ENCODE measurements around the gene MINDY4.

The MINDY4 gene

DNA sequence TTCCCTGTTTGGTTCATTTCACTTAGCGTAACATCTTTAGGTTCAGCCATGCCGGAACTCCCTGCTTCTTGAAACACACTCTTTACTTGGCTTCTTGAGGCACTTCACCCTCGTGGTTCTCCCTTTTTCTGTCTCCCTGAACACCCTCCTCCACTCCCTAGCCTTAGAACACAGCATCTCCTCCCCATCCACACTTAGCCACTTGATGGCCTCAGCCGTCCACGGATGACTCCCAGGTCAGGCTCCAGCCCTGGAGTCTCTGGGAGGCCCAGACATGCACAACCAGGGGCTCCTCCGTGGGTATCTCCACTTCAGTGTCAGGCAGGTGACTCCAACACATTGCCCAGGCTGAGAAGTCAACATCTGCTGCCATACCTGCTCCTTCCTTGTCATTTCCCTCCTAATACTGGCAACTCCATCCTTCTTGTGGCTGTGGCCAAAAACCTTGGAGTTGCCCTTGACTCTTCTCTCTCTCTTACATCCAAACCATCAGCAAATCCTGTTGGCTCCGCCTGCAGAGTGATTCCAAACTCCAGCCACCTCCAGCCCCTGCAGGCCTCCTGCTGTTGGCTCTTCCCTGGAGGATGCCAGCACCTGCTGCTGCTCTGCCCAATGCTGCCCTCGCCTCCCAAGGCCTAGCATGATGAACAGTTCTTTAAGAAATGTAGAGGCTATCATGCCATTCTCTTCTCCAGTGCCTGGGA, 27.7 kb upstream of the MINDY4 start:
- DNase-seq, result no peak

DNA sequence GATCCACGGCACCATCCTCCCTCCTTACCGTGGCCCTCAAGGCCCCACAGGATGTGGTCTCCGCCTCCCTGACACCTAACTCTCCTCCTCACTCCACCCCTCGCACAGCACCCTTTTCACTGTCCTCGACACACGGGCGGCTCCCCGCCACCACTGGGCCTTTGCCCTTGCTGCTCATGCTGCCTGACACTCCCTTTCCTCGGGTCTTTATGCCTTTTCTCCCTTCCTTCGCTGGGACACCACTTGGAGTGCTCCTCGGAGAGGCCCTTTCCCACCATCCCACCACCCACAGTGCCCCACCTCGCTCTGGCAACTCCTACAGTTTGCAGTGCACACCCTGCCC, 27.2 kb upstream of the MINDY4 start:
- no peak for DNase-seq

DNA sequence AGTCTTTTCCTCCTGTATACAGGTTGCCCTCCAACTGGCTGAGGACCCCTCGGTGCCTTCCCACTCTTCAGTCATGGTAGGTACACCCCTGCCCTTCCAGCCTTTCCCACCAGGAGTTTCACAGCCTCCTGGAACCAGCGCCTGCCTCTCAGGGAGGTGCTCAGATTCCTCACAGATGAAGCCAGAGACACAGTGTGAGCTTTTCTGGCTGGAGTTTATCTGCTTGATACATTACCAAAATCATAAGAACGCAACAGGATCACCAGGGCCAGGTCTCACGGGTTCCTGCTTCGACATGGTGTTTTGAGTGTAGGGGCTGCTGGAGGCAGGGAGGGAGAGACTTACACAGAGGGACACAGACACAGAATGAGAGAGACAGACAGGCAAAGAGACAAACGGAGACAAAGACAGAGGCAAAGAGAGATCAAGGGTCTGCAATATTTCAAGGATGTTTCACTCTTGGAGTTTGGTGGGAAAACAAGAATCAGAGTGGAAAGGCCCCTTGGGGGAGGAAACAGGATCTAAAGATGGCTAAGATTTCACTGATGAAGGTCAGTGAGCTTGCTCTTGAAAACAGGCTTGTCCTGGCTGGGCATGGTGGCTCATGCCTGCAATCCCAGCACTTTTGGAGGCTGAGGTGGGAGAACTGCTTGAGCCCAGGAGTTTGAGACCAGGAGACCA, 25.8 kb upstream of the MINDY4 start:
- DNase-seq, result no peak

DNA sequence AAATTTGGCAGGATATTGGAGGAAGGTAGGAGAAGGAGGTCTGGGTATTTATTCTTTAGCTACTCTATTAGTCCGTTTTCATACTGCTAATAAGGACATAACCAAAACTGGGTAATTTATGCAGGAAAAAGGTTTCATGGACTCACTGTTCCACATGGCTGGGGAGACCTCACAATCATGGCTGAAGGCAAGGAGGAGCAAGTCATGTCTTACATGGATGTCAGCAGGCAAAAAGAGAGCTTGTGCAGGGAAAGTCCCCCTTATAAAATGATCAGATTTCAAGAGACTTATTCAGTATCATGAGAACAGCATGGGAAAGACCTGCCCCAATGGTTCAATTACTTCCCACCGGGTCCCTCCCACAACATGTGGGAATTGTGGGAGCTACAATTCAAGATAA, 21.2 kb upstream of the MINDY4 start:
- no peak for DNase-seq

DNA sequence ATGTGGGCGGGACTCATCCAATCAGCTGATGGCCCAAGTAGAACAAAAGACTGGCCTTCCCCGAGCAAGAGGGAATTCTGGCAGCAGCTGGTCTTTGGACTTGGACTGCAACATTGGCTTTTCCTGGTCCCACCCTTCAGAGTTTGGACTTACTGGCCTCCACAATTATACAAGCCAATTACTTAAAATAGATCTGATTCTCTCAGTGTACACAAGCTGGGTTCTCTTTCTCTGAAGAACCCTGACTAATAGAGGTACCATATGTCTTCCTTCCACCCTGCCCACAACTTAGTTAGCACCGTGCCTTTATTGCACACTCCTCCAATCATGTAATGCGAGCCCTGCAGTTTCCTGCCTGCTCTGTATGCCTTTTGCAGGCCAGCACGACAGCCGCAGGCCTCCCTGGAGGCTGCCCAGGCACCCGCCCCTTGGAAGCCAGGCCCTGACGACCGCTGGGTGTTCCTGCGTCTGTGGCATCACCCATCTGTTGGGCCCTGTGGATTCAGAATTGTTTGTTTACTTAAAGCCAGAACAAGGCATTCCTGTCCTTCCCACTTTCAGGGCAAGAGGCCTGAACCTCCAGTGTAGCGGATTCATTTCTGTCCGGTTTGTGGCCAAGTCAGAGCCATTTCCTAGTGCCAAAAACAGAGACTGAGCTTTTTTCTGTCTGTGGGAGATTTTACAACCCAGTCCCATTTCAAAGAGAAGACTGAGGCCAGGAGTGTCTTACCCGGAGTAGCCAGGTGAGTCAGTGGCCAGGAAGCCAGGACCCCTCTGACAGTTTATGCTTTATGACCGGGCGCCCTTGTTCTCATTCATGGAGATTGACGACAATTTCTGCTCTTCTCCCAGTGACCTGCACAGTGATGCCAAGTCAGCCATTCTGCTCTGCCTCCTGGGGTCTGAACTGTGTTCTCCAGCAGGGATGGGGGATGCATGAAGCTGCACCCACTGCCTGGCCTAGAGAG, 20.2 kb upstream of the MINDY4 start:
- peak in 1 of 2 experiments; percentile 9 for DNase-seq

DNA sequence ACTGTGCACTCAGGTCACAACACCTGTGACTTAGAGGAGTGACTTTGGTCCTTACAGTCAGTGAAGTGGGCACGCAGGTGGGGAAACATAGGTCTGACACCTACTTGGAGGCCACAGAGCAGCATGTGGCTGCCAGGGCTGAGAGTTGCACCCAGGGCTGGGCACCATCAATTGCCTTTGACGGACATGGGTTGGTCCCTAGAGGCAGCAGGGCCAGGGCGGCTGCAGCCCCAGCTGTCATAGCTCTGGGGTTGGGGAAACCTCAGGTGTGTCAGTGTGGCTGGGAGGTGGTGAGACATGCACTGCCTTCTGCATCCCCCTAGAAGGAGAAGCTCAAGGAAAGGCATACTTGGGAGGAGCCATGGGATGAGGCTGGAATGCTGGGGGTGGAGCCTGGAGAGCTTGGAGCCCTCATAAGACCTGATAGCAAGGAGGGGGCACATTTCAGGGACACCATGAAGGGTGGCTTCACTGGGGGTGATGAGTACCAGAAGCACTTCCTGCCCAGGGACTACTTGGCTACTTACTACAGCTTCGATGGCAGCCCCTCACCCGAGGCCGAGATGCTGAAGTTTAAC, 19.4 kb upstream of the MINDY4 start, which contains the start of gene INMT:
Gene INMT (plus strand): TSS at position 440 of the 578 bp plus-strand sequence. CDS start 16 bp downstream, at position 456.
- no peak for DNase-seq

DNA sequence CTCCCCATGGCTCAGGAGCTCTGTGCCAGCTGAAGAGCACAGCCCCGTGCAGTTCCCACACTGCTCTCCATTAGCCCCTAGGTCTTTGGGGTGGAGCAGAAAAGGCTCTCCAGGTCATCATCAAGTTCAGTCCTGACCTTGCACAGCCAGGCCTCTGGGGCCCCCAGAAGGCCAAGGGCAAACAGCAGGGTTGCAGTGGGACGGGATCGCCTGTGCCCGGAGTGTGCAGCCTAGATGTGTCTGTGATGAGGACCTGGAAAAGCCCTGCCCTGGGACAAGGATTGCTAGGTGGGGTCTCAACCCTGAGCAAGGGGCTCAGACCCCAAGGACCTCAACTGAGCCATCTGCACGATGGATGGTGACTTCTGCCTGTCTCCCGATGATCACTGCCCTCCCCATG, 18.7 kb upstream of the MINDY4 start:
- no peak for DNase-seq

DNA sequence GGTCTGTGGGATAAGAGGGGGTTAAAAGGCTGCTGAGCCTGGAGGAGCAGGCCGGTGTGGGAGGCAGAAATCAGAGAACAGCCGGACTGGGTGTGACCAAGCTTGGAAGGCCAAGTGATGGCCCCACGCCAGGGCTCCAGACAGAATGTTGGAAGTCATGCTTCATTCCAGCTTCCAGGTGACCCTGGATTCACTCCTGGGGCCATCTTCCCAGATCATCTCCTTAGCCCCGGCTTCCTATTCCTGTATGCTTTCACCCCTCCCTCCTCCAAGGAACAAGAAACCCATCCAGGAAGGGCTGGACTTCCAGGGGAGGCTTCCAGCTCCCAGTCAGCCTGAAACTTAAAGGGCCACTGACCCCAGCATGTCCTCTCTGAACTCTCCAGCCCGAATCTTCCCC, 18.2 kb upstream of the MINDY4 start:
- DNase-seq, result no peak

DNA sequence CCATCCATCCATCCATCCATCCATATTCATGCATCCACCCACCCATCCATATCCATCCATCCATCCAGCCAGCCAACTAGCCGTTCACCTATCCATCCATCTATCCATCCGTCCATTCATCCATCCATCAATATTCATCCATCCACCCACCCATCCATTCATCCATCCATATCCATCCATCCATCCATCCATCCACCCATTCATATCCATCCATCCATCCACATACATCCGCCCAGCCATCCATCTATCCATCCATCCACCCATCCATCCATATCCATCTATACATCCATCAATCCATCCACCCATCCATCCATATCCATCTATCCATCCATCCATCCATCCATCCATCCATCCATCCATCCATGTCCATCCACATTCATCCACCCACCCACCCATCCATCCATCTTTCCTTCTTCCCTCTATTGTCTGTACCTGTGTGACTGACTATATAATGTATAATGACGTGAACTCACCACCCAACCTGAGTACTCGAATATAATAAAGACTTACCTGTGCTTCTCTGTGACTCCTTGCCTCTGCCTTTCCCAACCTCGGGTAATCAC, 16.8 kb upstream of the MINDY4 start:
- DNase-seq, result no peak

DNA sequence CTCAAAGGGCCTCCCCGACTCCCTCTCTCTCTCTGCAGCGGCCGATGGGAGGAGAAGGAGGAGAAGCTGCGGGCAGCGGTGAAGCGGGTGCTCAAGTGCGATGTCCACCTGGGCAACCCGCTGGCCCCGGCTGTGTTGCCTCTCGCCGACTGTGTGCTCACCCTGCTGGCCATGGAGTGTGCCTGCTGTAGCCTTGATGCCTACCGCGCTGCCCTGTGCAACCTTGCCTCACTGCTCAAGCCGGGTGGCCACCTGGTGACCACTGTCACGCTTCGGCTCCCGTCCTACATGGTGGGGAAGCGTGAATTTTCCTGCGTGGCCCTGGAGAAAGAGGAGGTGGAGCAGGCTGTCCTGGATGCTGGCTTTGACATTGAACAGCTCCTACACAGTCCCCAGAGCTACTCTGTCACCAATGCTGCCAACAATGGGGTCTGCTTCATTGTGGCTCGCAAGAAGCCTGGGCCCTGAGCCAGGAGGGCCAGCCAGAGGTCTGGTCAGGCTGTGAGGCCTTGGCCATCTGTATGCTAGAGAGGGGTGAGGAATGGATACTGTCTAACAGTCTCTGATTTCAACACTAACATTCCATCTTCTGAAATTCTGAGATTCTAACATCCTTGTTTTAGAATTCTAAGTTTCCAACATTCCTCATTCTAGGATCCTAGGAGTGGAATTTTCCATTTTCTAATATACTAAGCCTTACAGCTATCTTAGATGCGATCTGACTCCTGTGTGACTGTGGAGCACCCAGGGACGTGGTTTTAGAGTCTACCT, 15.6 kb upstream of the MINDY4 start:
- DNase-seq, result no peak

DNA sequence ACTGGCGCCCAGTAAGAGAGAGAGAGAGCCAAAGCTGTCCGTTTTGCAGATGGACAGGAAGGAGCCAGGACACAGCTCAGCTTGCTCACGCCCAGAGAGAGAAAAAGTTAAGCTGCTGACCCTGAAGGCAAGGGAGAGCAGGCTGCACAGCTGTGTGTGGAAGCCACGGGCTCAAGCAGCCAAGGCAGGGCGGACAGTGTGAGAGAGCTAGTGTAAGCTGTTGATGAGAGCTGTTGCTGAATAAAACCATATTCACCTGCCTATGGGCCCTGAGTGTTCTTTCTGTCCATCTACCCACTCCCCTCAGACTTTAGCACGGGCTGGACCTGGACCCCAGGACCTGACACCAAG, 13.9 kb upstream of the MINDY4 start:
- DNase-seq, result no peak

DNA sequence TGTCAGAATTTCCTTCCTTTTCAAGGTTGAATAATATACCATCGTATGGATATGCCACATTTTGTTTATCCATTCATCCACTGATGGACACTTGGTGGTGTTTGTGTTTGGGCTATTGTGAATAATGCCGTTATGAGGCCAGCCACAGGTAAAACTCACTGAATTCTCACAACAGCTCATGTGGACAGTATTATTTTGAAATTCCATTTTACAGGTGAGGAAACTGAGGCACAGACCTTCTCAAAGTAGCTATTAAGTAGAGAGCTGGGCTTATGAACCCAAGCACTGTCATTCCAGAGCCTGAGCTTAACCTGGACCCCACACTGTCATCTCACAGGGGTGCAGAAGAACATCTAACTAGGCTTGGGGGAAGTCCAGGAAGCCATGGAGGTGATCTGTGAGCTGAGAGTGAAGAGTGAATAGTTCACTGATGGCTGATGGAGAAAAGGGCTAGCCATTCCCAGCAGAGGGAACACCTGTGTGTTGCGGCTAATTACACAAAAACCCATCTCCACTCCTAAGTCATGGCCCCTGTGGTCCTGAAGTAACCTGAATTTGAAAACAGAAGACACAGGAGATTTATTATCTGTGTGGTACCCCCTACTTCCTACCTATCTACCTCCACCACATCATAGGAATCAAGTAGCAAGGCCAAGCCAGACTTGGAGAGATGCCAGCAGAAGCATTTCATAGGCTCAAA, 10.6 kb upstream of the MINDY4 start:
- no peak for DNase-seq

DNA sequence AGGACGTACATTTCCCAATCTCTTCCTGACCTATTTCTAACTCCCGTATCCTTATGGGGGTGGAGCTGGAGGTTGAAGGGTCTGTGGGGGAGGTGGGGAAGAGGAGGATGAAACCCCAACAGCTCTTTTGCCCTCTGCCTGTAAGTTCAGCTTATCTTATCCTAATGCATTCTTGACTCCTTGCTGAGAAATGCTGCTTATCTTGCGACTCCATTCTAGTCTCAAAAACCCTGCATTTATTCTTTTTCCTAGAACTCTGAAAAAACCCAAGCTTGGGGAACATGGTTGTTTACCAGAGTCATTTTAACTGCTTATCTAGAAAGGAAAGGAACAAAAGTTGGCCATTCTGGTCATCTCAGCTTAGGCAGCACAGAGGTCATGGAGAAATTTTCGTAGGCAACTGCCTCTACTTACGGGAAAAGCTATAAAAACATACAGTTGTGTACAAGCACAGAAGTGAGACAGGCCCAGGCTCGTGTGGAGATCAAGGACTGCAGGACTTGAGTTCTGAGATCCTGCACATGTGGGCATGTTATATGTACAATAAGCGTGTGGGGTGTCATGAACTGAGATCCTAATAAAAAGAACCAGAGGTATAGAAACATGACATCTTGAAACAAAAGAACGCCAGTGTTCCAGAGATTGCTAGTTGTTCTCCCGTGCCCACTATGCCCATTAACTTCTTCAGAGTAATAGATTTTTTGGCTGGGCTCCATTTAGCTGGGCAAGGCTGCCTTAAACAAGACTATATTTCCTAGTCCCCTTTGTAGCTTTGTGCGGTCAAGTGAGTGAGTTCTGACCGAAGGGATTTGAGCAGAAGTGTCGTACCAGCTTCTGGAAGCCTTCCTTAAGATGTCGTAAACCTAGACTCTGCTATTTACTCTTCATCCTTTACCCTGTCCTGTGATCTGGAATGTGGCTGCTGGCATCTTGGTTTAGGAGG, 9.7 kb upstream of the MINDY4 start:
- no peak for DNase-seq

DNA sequence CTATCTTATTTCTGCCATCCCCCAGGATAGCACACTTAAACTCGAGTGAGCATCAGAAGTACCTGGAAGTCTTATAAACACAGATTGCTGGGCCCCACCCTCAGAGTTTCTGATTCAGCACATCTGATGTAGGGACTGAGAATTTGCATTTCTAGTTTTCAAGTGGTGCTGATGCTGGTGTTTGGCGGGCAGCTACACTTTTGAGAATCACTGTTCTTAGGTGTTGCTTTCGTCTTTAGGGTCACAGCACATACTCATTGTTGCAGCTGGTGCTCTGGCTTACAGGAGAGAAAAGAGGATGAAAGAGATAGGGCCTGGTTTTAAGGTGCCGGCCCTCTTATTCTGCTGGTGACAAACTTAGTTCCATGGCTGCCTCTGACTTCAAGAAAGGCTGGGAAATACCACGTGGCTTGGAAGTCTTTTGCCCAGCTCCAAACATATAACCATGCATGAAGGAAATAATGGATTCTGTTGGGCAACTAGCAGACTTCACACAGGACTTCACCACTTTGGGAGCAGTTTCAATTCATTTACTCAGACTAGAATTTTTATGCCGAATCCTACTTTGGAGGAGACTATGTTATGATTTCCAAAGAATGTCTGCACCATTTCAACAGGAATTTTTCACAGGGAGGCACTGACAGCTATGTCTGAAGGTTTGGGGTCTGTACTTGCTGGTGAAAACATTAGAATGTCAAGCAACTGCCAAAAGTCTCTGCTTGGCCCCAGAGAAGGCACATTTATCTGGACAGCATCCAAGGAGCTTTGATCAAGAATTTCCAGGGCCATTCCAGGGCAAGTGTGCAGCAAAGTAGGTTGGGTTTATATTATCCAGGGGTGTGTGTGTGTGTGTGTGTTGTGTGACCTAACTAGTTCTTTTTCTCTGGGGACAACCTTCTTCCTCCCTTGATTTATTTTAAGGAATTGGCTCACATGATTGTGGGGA, 6.9 kb upstream of the MINDY4 start:
- DNase-seq, result no peak

DNA sequence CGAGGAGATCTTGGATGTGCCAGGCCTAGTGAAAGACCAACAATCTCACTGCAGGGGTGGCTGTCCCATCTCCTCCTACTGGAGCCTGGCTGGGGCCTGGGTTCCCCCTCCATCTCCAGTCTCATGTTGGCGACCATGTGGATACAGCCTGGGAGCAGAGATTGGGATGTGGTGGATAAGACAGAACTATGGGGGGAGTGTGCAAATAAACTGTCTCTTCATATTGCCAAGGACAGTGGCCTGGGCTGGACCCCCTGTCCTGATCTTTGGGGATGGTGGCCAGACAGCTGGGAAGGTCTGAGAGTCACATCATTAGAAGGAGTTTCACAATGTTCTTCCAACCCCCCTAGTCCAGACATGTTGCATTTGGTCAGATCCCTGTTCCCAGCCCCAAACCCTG, 5.8 kb upstream of the MINDY4 start:
- no peak for DNase-seq

DNA sequence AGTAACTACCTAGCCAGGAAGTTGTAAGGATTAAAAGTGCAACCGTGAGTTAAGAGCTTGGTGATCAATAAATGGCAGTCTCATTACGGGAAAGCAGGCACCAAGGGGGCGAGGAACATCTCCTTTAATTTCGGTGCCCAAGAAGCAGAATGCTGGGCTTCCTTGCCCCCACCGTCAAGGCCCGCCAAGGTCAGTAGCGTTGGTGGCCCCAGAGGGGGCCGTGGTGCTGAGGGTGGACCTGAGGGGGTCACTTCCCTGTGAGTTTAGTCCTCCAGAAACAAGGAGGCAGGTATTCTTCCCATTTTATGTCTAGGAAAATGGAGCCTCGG, 408 bp upstream of the MINDY4 start:
- no peak for DNase-seq

DNA sequence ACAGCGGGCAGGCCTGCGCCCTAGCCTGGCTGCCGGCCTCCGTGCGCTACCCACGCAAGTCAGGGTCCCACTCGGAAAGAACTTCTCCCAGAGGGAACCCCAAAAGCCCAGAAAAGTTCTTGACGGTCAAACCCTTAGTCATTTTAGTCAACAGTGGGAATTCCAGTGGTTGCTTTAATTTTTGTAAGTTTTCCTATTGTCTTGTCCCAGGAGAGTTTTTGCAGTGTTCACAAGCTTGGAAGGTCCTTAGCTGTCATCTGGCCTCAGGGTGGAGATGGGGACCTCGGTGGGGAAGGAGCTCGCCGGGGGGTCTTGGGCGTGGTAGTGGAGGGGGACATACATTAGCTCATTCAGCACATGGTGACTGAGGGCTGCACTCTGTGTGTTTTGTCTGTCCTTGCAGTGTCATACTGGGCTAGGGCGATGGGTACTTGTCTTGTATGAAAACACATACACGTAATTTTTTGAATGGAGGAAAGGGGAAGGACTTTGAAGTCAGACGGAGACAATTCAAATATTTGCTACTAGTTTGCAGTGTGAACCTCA, 736 bp downstream of the MINDY4 start:
- DNase-seq, result peak in 1 of 2 experiments; percentile 27

DNA sequence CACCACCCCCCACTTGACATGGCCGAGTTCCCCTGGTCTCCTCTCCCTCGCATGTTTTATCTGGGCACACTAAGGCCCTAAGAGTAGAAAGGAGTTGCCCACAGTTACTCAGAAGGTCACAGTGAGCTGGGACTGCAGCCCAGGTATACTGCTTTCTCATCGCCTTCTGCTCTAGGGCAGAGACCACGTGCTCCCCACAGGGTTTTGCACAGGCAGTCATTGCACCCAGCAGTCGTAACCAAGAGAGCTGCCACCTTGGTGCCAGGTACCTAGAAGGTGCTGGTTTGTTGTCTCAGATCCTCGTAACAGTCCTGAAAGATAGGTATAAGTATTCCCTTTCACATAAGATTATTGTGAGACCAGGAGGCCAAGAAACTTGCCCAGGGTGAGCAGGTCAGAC, 1.8 kb downstream of the MINDY4 start:
- DNase-seq, result no peak

DNA sequence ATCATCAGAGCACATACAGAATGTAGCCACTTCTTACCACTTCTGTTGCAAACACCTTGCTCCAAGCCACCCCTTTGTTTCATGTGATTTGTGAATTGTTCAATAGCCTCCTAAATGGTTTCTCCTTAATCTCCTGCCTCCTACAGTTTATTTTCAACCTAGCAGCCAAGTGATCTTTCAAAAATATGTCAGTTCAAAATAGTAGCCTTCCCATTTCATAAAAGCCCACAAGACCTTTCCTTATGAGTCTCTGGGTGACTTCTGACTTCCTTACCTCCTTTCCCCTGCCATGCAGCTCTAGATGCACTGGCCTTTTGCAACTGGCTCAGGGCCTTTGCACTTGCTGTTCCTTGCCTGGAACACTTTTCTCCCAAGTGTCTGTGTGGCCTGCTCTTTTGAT, 4.8 kb downstream of the MINDY4 start:
- no peak for DNase-seq
